GM19035 (cell line): Measurements from ENCODE around the gene WDR86.

Source experiments
- ATAC-seq: cut with Tn5 transposase; IDR thresholded peaks from one replicate; pipeline ENCODE4 v1.9.1; 2021; ENCODE audit not compliant: unreplicated experiment

Gene WDR86, protein sequence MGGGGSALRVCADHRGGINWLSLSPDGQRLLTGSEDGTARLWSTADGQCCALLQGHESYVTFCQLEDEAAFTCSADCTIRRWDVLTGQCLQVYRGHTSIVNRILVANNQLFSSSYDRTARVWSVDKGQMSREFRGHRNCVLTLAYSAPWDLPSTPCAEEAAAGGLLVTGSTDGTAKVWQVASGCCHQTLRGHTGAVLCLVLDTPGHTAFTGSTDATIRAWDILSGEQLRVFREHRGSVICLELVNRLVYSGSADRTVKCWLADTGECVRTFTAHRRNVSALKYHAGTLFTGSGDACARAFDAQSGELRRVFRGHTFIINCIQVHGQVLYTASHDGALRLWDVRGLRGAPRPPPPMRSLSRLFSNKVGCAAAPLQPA

DNA sequence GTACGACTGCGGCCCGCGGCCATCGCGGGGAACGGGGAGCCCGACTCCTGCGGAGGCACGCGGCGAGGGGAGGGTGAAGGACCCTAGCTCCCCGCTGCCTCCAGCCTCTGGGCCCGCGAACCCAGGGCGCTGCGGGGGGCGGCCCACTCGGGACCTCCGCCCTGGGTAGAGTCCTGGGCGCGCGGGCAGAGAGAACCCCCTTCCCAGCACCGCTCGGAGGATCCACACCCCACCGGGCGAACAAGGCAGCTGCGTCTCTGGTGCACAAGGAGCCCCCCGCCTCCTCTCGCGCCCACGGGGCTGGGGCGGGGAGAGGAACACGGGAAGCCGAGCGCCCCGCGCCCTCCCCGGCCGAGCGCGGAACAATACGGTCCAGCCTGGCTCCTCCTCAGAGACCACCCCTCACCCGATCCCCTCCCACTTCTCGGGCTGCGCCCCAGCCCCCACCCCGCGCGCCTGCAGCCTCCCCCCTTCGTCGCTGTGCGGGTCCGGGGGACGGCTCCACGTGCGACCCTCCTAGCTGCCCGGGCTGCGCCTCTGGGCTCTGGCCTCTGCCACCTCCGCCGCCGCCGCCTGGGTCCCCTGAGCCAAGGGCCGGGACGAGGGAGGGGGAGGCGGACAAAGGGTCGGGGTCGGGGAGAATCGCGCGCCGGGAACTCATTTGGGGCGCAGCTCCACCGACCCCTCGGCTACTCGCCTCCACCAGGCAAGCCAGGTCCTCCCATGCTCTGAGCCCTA lies at the start of gene WDR86:
TSS of gene WDR86 (minus strand) at position 372 of the 738 bp plus-strand sequence. CDS start 449 bp downstream, outside the sequence.
- no peak for ATAC-seq

DNA sequence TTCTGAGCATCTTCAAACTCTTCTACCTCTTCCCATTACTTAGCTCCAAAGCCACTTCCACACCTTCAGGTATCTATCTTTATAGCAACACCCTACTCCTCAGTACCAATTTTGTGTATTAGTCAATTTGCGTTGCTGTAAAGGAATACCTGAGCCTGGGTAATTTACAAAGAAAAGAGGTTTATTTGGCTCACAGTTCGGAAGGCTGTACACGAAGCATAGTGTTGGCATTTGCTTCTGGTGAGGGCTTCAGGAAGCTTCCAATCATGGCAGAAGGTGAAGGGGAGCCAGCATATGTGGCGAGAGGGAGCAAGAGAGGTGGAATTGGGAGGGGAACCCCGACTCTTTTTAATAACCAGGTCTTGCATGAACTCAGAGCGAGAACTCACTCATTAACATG lies 47.7 kb upstream of the WDR86 start:
- no peak for ATAC-seq

DNA sequence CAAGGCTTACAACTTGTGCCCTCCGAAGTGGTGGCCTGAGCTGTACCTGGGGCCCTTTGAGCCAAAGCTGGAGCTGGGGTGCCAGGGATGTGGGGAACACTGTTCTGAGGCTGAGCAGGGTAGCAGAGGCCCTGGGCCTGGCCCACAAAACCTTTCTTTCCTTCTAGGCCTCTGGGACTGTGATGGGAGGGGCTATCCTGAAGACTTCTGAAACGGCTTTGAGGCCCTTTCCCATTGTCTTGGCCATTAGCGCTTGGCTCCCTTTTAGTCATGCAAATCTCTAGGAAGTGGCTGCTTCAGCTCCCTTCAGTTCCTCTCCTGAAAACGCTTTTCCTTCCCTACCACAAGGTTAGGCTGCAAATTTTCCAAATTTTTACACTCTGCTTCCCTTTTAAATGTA lies 46.9 kb upstream of the WDR86 start:
- no peak for ATAC-seq

DNA sequence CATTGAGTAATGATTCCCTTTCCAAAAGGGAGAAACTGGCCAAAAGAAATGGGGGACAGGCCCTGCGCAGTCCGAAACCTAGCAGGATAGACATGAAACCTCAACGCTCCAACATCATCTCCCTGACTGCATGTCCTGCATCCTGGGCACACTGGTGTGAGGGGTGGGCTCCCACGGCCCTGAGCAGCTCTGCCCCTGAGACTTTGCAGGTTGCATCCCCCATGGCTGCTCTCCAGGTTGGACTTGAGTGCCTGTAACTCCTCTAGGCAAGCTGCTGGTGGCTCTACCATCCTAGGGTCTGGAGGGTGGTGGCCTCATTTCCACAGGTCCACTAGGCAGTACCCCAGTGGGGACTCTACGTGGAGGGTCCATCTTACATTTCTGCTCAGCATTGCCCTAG lies 46.4 kb upstream of the WDR86 start:
- no peak for ATAC-seq

DNA sequence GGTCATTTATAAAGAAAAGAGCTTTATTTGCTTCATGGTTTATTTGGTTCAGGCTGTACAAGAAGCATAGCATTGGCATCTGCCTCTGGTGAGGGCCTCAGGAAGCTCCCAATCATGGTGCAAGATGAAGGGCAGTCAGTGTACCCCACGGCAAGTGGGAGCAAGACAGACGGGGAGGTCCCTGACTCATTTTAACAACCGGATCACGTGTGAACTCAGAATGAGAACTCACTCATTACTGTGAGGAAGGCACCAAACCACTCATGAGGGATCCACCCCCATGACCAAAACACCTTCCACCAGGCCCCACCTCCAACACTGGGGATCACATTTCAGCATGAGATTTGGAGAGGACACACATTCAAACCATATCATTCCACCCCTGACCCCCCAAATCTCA lies 45.9 kb upstream of the WDR86 start:
- no peak for ATAC-seq

DNA sequence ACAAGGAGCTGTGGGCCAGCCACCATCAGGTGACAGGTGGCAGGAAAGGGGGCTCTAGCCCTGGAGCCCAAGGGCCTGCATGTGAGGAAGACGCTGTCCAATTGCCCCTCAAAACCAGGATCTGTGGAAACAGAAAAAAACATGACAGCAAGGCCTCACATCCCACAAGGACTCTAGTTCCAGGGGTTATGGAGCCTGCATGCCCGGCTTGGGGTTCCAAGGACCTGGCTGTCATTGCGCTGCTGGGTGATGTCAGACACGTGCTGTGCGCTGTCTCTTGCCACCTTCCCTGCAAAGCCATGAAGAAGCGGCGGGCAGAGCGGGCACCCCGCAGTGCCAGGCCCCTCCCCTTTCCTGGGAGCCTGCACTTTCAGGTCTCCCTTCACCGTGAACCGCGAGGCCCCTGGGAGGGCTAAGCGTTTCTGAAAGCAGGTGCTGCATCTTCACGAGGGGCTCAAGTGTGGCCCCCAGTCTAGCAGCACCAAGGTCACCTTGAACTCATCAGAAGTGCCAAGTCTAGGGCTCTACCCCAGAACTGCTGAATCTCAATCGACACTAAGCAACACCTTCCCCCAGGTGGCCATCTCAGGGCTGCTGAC lies 45.2 kb upstream of the WDR86 start:
- ATAC-seq = no peak

DNA sequence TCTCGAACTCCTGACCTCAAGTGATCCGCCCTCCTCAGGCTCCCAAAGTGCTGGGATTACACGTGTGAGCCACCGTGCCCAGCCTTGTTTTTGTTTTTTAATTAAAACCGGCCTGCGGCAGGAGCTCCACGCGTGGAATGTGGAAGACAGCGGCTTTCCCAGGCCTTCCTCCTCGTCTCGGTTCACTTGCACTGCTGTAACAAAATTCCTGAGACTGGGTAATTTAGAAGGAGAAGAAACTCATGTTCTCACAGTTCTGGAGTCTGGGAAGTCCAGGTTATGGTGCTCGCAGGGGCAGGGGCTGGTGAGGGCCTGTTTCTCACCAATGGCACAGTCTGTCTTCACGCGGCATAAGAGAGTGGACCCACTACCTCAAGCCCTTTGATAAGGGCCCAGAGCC lies 44.5 kb upstream of the WDR86 start:
- no peak for ATAC-seq

DNA sequence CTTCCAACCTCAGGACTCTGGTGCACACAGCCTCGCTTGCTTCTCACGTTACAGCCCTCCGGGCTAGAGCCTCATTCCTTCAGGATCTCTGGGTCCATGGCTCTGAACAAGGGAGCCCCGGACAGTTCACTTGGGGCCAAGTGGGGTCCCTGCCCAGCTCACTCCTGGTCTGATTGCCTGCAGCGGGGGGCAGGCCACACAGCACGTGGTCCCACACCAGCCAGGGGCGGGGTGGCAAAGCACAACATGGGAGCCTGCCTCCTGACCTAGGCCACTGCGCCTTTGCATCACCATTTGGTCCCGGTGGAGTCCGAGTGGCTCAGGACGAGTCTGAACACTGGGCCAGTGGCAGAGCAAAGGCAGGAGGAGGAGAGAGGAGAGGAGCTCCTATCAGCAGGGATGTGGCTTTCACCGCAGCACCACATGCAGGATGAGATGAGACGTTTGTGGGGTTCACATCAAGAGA lies 43.5 kb upstream of the WDR86 start:
- no peak for ATAC-seq

DNA sequence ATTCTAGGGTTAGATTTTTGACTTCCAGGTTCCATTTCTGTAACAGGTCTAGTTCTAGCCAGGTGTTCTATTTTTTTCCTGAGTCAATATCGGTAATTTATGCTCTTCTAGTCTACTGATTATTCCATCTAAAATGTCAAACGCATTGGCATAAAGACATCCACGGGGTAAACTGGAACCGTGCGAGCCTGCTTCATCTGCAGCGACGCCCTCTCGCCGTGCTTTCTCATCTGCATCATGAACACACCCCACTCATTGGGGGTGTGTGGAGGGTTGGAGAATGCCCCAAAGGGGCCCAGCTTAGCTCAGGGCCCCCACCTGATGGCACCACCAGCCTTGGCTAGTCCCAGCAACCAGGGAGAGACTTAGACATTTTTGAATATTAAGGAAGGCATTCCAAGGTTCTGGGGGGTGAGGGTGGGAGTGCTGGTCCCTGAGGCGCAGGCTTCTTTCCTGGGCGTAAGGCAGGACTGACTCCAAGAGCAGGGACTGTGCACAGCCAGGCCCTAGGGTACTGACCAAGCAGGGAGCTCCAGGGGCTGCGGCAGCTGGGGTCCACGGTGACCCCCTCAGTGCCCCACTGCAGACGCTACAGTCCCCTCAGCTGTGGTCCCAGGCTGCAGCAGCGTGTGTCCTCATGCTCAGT lies 43.0 kb upstream of the WDR86 start:
- no peak for ATAC-seq

DNA sequence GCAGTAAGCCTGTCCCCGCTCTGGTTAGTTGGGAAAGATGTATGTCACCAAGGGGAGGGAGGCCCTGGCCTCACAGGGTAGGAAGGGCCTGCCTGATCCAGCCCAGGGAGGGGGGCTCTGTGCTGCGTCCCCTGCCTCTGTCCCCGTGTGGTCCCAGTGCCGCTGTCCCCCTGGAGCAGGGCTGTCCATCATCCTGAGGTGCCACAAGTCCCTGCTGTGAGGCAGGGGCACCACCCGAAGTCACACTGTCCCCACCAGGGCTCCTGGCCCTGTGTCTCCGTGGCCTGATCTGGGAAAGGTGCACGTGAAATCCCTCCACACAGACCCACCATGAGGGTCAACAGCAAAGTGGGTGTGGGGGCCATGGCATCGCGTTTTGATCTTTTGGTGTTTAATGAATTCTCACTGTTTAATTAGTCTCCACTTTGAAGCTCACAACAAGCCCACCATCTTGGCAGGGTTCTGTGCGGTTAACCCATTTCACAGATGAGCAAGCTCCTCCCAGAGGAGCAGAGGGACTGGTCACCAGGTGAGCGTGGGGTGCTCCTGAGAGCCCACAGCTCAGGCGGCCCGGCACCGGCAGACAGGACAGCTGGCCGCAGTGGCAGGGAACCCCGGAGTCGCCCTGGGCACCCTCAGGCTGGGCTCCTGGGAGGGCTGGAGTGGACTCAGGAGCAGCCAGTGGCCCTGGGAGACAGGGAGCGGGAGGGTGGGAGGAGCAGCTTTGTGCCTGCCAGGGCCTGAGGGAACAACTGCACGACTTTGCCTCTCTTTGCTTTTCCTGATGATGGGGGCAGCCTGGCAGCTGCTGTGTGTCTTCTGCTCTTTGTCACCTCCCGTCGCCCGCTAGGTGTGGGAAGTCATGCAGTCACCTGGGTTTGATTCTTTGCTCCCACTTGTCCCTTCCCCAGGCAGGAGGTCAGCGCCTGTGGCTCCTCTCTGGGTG lies 42.1 kb upstream of the WDR86 start:
- no peak for ATAC-seq

DNA sequence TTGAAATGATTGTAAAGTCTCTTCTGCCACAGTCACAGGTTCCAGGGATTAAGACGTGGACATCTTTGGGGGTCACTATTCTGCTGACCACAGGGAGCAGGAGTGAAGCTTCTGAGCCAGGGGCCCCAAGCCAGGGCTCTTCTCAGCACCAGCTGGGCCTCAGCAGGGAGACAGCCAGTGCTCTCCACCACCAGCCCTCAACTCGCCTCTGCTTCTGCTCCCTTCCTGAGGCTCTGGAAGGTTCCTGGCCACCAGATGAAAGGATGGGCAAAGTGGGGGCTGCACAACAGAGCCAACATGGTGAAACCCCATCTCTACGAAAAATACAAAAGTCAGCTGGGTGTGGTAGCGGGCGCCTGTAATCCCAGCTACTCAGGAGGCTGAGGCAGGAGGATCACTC lies 41.3 kb upstream of the WDR86 start:
- no peak for ATAC-seq

DNA sequence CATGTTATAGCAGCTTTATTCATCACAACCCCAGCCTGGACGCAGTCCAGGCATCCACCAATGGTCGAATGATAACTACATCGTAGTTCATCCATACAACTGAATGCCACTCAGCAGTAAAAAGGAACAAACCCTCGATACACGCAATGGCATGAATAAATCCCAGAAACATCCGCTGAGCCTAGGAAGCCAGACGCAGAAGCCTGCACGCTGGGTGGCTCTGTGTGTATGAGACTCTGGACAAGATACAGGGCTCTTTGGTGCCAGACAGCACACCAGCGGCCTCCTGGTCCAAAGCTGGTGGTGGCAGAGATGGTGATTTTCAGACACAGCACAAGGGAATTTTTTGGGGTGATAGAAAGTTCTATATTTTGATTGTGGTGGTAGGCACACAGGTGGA lies 40.2 kb upstream of the WDR86 start:
- ATAC-seq = no peak

DNA sequence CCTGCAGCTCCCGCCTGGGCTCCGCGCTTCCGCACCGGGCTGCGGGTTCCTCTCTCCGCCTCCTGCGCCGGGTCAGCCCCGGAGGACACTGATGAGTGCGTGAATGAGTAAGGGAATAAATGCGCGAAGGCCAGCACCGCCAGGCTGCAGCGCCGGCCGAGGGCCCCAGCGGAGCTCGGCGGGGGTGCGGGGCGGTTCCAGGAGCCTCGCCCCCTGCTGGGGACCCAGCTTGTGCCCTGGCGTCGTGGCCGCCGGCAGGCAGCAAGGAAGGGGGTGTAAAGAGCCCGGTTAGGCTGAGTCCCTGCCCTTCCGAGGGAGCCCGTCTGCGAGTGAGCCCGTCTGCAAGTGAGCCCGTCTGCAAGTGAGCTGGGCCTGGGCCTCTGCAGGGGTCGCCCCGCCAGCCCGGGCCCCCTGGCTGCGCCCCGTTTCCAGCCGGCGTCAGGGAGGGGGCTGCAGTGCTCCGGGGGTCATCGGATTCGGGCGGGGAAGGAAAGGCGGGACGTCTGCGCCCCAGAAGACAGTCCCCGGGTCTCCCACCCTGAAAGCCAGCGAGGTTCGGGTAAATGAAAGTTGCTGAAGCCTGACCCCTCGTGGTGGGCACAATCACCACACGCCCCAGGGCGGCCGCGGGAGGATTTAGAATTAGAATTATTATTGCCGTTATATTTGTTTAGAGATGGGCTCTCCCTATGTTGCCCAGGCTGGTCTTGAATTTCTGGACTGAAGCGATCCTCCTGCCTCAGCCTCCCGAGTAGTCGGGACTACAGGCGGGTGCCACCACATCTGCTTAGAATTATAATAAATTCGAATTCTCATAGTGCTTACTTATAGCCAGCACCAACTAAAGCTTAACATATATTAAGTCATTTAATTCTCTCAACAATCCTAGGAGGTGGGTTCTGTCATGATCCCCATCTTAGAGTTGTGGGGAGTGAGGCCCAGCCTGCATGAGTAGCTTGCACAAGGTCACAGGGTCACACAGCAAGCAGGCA lies 38.7 kb upstream of the WDR86 start:
- ATAC-seq = no peak

DNA sequence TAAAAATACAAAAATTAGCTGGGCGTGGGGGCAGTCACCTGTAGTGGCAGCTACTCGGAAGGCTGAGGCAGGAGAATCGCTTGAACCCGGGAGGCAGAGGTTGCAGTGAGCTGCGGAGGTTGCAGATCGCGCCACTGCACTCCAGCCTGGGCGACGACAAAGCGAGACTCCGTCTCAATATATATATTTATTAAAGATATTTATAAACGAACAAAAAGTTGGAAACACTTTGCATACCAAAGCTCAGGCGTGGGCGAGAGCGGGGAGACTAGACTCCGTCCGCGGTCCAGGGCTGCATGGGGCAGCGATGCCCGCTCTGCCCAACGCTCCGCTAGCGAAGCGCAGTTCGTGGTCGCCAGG lies 38.0 kb upstream of the WDR86 start:
- ATAC-seq = no peak

DNA sequence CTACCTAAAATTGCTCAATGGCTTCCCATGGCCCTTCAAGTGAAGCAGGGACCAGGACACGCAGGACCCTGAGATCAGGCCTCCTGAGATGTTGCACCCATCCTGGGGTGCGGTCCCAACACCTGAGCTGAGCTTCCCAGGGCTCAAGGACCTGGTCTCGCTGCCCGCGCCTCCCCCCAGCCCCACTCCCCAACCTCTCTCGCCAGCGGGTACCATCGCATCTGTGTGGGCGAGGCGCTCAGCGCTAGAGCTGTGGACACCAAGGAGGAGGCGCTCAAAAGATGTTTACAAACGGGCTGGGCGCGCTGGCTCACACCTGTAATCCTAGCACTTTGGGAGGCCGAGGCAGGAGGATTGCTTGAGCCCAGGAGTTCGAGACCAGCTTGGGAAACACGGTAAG lies 37.5 kb upstream of the WDR86 start:
- ATAC-seq = no peak

DNA sequence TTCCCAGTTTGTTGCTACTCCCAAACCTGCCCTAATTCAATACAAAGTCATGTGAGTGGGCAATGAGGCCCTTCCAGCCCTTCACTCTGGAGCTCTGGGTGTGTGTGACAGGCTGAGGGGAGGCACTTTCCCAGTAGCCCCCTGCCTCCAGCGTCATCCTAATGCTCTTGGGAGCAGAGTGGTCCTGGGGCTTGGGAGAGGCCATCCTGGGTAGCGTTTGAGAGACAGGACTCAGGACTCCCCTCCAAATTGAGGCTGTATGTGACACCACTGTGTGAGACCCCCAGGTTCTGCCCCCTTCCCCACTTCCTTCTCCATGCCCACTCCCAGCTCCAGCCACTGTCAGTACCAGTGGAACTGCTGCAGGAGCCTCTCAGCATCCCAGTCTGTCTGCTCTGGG lies 36.6 kb upstream of the WDR86 start:
- ATAC-seq = no peak

DNA sequence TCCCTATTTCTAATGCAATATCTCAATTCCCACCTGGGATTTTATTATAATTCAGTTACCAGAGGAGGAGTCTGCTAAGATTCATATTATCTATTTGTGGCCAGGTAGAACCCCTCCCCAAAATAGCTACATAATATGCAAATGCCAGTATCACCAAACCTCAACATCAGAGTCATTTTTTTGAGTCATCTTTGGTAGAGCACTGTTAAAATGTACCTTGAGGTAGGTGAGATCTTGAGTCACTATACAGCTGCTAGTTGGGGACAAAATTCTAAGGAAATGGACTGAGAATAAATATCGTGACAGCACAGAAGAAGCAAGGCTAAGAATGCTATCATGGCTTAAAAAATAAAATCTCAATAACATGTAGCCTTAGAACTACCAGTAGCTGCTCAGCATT lies 34.8 kb upstream of the WDR86 start:
- no peak for ATAC-seq

DNA sequence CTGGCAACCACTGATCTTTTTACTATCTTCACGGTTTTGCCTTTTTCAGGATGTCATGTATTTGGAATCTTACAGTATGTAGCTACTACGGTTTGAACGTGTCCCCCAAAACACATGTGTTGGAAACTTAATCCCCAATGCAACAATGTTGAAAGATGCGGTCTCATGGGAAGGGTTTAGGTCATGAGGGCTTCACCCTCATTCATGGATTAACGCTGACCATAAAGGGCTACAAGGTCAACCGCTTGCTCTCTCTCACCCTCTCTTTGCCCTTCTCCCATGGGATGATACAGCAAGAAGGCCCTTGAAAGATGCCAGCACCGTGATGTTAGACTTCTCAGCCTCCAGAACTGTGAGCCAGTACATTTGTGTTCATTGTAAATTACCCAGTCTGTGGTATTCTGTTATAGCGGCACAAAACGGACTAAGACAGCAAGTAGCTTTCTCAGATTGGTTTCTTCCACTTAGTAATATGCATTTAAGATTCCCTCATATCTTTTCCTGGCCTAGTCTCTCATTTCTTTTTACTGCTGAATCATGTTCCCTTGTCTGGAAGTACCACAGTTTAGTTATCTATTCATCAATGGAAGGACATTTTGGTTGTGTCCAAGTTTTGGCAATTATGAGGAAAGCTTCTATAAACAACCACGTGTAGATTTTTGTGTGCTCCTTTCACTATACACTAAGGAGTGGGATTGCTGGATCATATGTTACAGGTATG lies 33.1 kb upstream of the WDR86 start:
- ATAC-seq = no peak
